IMR-90 (cell line): ENCODE data around the gene PSMD12.

Source experiments
- CTCF ChIP-seq: conservative IDR thresholded peaks from 2 replicates; pipeline ENCODE4 v1.5.1; 2012; ENCODE audit warnings: mild to moderate bottlenecking, low read depth, low read length, improper control_type of control experiment
- MAZ ChIP-seq: IDR thresholded peaks from 2 replicates; pipeline ENCODE4 v1.6.1; 2012; ENCODE audit warnings: low read depth, mild to moderate bottlenecking, low read length, improper control_type of control experiment, moderate library complexity, borderline replicate concordance
- POLR2A ChIP-seq: IDR thresholded peaks from 2 replicates; pipeline ENCODE4 v1.6.1; 2012; ENCODE audit warnings: mild to moderate bottlenecking, low read depth, low read length
- RCOR1 ChIP-seq: IDR thresholded peaks from 2 replicates; pipeline ENCODE4 v1.6.1; 2012; ENCODE audit warnings: mild to moderate bottlenecking, low read length, improper control_type of control experiment; ENCODE audit not compliant: insufficient replicate concordance
- SMC3 ChIP-seq: fragments of 150-350 bp; IDR thresholded peaks from 2 replicates; pipeline ENCODE4 v1.6.1; 2016; ENCODE audit warnings: low read depth, mild to moderate bottlenecking, antibody characterized with exemption, low read length, moderate library complexity
- USF2 ChIP-seq: fragments of 150-350 bp; IDR thresholded peaks from 2 replicates; pipeline ENCODE4 v1.6.1; 2017; ENCODE audit warnings: mild to moderate bottlenecking, antibody characterized with exemption, low read length, low read depth

- no peak for TF ChIP-seq CTCF
- TF ChIP-seq SMC3: no peak
- TF ChIP-seq POLR2A: no peak
- TF ChIP-seq USF2: no peak
- no peak for TF ChIP-seq RCOR1
- TF ChIP-seq MAZ: no peak
Observed at GRCh38 chr17:67311575-67311974, 54.8 kb downstream of the PSMD12 start.
